GM18517 (cell line): ENCODE measurements around the gene TACC2.
"Not testable (repeated sequence)": the region's sequence is repeated elsewhere in the genome, so short reads cannot be mapped to it uniquely, and the experiment has no call there.

Source experiments
- ATAC-seq: cut with Tn5 transposase; IDR thresholded peaks from one replicate; pipeline ENCODE4 v1.9.1; 2021; ENCODE audit warnings: mild to moderate bottlenecking, moderate library complexity; ENCODE audit not compliant: unreplicated experiment

TACC2 gene

GRCh38 chr10:122055252-122055651 is 66.3 kb downstream of the TACC2 start:
- no peak for ATAC-seq

DNA sequence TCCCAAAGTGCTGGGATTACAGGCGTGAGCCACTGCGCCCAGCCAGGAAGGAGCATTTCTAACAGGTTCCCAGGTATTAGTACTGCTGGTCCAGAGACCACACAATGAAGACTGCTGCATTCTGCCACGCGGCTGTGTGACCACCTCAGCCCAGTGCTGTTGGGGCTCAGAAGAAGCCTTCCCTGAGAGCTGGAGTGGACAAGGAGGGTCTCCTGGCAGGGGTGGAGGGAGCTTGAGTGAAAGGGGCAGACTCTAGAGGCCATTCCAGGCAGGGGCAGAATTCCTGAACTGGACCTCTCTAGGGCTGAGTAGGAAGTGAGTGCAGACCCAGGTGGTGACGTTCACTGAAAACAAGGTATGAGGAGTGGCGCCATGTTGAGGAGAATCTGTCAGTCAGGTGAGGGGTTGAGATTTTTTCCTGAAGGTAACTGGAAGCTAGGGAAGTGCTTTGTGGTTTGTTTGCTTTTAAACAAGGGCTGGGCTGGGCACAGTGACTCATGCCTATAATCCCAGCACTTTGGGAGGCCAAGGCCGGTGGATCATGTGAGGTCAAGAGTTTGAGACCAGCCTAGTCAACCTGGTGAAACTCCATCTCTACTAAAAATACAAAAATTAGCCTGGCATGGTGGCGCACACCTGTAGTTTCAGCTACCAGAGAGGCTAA is 67.6 kb downstream of the TACC2 start:
- ATAC-seq = no peak

DNA sequence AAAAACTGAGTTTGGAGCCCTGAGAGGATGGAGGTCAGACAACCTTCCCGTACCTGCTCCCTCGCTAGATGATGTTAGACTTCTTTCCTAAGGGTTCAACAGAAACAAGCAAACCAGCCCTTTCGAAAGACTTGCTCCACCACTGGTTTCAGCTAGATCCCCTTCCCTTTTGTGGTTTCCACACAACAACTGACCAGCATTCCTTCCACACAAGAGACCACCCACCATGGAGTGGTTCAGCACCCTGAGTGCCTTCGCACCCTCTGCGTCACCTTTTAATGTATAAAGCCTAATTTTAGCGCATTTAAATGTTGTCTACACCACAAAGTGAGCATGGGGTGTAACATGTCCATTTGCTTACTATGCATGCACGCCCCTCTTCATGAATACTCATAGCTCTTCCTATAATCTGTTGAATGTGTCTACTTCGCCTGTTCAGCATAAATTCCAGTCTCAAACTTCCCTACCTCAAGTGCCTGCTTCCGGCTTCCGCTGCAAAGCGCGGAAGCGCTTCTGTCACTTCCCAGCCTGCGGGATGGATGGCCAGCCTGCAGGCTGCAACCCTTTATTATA is 69.0 kb downstream of the TACC2 start:
- ATAC-seq = no peak

GRCh38 chr10:122060250-122060649 is 71.3 kb downstream of the TACC2 start:
- no peak for ATAC-seq

DNA sequence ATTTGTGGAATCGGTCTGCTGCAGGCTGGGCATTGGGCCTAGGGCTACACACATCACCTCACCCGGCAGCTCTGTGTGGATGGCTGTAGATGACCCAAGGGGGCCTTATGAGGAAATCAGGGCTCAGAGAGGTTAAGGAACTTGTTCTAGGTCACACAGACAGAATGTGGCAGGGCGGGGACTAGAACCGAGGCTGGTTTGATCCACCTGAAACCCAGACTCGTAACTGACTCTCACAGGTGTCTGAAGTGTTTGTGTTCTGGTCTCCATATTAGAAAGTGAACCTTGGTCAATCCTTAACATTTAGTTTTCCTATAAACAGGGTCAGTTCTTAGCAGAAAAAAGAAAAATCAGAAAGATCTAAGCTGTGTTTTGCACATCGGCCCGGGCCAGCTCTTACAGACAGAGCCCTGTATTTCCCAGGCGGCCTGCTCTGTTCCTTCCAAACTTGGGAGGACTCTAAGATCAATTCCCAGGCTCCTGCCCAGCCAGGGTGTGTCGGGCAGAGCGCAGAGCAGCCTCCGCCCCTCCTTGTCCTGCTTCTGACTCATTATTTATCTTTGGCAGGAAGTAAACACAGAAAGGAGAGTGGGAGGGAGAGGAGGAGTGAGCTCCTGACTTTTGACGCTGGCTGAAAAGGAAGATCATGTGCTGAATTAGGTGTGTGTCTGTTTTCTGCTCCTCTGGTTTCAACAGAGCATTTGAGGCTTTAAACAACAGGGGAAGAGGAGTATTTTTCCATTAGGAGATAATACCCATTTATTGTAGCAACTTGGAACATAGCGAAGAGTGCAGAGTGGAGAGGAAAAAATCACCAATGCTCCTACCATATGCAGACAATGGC is 74.1 kb downstream of the TACC2 start:
- ATAC-seq = no peak

DNA sequence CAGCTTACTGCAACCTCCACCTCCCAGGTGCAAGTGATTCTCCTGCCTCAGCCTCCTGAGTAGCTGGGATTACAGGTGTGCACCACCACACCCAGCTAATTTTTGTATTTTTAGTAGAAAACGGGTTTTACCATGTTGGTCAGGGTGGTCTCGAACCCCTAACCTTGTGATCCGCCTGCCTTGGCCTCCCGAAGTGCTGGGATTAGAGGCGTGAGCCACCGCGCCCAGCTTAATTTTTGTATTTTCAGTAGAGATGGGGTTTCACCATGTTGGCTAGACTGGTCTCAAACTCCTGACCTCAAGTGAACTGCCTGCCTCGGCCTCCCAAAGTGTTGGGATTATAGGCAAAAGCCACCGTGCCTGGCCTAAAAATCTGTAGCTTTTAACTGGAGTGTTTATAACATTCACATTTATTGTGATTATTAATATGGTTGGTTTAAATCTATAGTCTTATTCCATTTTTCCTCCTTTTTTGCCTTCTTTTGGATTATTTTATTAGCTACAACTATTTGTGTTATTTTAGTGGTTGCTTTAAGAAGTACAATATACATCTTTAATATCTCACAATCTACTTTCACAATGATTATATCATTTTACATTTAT is 77.5 kb downstream of the TACC2 start:
- ATAC-seq = not testable (repeated sequence)

GRCh38 chr10:122068844-122069243 is 79.9 kb downstream of the TACC2 start:
- ATAC-seq = no peak

DNA sequence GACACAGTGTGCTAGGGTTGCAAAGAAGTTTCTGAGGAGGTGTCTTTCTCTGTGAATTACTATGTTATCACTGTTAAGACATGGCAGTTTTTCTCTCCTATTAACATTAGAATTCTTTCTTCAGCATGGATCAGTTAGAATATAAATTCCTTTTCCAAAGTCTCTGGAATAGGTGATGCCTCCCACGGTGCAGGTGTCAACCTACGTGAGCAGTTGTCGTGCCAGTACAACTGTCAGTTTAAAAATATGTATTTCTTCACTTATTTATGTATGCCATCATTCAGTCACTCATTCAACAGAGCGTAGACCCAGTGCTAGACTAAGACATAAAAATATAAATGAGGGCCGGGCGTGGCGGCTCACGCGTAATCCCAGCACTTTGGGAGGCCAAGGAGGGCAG is 83.5 kb downstream of the TACC2 start:
- ATAC-seq = no peak

DNA sequence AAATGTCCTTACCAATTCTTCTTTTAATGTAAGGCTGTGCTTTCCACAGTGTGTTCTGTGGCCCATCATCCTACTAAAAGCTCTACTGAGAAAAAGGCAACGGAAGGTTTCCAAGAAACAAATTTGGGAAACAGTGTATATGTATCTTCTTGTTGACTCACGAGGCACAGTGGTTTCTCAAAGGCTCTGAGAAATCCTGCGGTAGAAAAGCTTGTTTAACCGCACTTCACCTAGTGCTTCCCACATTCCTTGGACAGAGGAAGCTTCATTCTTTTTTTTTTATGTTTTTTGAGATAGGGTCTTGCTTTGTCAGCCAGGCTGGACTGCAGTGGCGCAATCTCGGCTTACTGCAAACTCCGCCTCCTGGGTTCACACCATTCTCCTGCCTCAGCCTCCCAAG is 84.5 kb downstream of the TACC2 start:
- no peak for ATAC-seq

DNA sequence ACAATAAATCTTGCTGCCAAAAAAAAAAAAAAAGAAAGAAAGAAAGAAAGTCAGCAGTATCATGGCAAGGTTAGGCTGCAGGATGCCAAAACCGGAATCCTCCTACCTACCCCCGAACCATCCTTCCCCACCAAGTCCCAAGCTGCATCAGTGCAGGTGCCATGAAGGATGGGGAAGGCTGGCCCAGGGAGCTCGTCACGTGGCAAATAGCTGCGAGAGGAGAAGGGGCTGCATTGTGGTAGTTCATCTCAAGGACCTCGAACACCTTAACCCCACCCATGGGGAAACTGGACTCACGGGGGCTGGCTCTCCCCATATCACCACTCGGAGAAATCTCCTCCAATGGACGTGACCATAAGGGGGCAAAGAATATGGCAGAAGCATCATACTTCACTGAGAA is 86.2 kb downstream of the TACC2 start:
- ATAC-seq = no peak

- ATAC-seq = not testable (repeated sequence)
Observed at GRCh38 chr10:122075876-122076275, 86.9 kb downstream of the TACC2 start.

DNA sequence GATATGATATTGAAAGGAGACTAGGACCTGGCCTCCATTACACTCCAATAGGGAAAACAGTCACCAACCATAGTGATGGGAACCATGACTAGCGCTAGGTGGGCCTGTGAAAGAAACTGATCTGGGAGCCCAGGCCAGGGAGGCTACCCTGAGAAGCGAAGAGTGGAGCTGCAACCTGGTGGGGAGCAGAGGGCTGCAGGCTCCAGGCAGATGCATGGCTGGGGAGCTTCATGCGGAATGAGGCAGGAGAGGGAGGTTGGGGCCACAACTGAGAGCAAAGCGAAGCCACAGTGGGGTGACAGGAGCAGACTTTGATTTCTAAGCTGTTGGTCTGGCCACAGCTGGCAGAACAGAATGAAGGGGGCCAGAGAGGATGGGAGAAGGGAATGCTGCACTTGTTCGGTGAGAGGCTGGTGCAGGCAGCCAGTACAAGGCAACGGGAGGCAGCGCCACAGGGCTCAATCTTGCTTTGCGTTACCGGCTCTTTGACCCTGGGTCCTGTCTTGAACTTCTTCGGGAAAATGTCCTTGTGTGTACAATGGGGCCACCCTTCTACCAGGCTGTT is 88.4 kb downstream of the TACC2 start:
- no peak for ATAC-seq

GRCh38 chr10:122078326-122078725 is 89.4 kb downstream of the TACC2 start:
- no peak for ATAC-seq

DNA sequence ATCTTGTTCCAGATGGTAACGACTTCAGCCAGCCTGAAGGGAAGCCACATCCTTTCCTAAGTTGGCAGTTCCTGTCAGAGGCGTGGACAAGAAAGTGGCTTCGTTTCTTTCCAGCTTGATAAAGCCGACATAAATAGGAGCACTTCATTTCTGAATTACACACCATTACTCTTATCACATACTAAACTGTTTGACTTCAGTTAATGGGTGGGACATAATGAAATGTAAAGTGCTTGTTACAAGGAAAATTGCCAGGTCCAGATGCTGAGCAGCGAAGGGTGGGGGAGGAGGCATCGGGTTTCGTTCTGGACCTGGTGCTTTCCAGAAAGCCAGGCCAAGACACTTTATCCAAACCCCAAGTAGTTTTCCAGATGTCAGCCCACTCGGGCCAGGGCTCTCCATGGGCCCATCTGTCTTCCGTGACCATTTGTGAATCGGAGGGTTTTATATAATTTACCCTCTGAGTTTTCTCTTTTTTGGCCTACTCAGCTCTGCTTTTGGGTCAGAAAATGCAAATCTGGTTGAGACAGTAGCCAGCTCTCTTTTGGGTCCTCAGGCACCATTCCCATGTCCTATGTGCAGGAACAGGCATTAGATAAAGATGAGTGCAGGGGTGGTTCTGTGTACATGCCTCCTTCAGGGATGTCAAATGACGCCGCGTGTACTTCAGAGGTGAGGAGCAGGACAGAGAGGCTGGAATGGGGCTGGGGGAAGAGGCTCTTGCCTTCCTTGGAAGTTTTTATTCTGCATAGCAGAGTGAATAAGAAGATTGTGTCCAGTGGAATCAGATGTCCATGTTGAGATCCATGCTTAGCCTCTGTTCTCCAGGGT is 90.2 kb downstream of the TACC2 start:
- ATAC-seq = no peak

- no peak for ATAC-seq
Observed at GRCh38 chr10:122082616-122083477, 93.9 kb downstream of the TACC2 start.

DNA sequence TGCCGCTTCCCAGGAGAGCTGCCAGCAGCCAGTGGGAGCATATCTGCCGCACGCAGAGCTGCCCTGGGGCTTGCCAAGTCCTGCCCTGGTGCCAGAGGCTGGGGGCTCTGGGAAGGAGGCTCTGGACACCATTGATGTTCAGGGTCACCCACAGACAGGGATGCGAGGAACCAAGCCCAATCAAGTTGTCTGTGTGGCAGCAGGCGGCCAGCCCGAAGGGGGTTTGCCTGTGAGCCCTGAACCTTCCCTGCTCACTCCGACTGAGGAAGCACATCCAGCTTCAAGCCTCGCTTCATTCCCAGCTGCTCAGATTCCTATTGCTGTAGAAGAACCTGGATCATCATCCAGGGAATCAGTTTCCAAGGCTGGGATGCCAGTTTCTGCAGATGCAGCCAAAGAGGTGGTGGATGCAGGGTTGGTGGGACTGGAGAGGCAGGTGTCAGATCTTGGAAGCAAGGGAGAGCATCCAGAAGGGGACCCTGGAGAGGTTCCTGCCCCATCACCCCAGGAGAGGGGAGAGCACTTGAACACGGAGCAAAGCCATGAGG is 94.6 kb downstream of the TACC2 start:
- ATAC-seq = no peak

- no peak for ATAC-seq
Observed at GRCh38 chr10:122084286-122085041, 95.5 kb downstream of the TACC2 start.

DNA sequence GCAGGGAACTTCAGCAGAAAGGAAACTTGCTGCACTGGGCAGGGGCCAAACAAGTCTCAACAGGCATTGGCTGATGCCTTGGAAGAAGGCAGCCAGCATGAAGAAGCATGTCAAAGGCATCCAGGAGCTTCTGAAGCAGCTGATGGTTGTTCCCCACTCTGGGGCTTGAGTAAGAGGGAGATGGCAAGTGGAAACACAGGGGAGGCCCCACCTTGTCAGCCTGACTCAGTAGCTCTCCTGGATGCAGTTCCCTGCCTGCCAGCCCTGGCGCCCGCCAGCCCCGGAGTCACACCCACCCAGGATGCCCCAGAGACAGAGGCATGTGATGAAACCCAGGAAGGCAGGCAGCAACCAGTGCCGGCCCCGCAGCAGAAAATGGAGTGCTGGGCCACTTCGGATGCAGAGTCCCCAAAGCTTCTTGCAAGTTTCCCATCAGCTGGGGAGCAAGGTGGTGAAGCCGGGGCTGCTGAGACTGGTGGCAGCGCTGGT is 96.5 kb downstream of the TACC2 start:
- no peak for ATAC-seq
